Activated gamma-delta T cell treated with Interleukin-2 at 50 U/mL for 16 hours (primary cell): ENCODE data around the gene PLA2G2E.
"Not testable (repeated sequence)": the region's sequence is repeated elsewhere in the genome, so short reads cannot be mapped to it uniquely, and the experiment has no call there.

Source experiments
- DNase-seq: peaks from one replicate; pipeline ENCODE4 v3.0.0-alpha.2; 2020

PLA2G2E gene

DNA sequence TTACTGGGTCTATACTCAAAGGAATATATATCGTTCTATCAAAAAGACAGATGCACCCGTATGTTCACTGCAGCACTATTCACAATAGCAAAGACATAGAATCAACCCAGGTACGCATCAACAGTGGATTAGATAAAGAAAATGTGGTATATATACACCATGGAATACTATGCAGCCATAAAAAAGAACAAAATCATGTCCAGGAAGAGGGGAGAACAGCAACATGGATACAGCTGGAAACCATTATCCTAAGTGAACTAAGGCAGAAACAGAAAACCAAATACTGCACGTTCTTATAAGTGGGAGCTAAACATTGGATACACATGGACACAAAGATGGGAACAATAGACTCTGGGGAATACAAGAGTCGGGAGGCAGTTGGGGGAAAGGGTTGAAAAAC lies 42.6 kb downstream of the PLA2G2E start:
- not testable (repeated sequence) for DNase-seq

DNA sequence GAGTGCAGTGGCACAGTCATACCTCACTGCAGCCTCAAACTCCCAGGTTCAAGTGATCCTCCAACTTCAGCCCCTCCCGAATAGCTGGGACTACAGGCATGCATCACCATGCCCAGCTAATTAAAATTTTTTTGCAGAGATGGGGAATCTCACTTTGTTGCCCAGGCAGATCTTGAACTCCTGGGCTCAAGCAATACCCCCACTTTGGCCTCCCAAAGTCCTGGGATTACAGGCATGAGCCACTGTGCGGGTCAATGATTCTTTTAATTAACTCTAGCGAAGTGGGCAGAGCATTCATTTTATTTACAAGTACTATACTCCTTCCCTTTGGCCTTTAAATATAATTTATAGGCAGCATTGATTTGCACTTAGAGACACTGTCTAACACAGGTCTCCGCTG lies 43.8 kb downstream of the PLA2G2E start:
- no peak for DNase-seq

DNA sequence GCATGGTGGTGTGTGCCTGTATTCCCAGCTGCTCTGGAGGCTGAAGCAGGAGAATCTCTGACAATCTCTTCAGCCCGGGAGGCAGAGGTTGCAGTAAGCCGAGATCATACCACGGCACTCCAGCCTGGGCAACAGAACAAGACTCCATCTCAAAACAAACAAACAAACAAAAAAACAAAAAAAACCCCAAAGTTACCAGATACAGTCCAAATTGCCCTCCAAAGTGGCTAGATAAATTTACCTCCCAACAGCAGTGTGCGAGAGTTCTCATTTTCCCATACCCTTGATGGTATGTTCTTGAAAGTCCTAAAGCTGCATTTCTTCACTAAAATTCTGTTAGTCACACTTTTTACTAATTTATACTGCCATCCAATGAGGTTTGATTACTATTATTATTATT lies 44.2 kb downstream of the PLA2G2E start:
- no peak for DNase-seq

DNA sequence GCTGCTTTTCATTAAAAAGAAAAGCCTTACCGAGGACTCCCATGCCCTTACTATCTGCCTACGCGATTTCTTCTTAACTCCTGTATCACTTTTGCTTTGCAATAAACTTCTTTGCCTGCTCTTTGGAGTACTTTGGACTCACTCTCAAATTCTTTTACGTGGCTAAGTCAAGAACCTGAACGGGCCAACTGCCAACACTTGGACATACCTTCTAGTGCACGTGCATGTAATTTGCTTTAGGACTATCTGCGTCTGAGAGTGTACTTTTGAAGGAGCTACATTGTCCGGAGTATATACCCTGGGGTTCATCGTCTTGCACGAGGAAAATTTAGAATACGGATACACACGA lies 44.8 kb downstream of the PLA2G2E start:
- no peak for DNase-seq

- no peak for DNase-seq
These were observed 45.4 kb downstream of the PLA2G2E start for GRCh38 chr1:19877821-19878636.

DNA sequence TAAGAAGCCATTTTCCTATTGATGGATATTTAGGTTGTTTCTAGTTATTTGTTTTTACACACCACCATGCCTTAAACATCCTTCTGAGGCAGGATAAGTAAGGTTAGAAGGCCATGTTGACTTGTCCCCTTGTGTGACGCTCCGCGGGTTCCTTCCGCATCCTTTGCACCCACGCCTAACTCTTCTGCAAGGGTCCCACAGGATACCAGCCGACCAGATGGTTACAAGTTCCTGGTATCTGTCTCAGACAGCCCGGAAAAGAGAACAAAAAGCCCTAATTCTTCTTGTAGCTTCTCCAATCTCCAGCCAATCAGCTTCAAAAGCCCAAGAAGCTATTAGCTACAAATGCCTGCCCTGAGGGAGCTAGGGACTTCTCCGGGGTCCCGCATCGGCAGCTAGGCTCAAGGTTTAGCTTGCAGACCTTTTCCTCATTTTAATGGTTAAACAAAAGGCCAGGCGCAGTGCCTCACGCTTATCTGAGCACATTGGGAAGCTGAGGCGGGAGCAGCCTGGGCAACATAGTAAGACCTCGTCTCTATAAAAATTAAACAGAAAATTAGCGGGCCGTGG lies 46.2 kb downstream of the PLA2G2E start:
- no peak for DNase-seq

GRCh38 chr1:19872190-19872589 lies 51.2 kb downstream of the PLA2G2E start:
- DNase-seq: no peak
